Neural cell (in vitro differentiated cells): ENCODE data around the gene WBP4. TPM values are rescaled to one million over a fixed set of nuclear protein-coding genes. Genes with fewer than 3 reads are reported as not detected.
"Not testable (repeated sequence)": the region's sequence is repeated elsewhere in the genome, so short reads cannot be mapped to it uniquely, and the experiment has no call there.

Experiments
- H2AFZ ChIP-seq: fragments of 200-600, 300-800 bp; sonication (generic), shearing (Covaris generic); 2 replicates; pipeline ENCODE4 v1.6.0; 2014; ENCODE audit warnings: low read depth, mild to moderate bottlenecking, antibody characterized with exemption, low read length, moderate library complexity
- H3F3A ChIP-seq: fragments of 200-600 bp; shearing (Covaris generic); 2 replicates; pipeline ENCODE4 v1.6.1; 2016; ENCODE audit warnings: mild to moderate bottlenecking, moderate library complexity, mixed read lengths, antibody characterized with exemption, low read length; ENCODE audit not compliant: insufficient read depth, poor library complexity, severe bottlenecking
- H3K27ac ChIP-seq: fragments of 200-600, 300-800 bp; sonication (generic), shearing (Covaris generic); 2 replicates; pipeline ENCODE4 v1.5.1; 2014; ENCODE audit warnings: mild to moderate bottlenecking, low read length, moderate library complexity
- H3K27me3 ChIP-seq: fragments of 300-800, 200-600 bp; sonication (generic), shearing (Covaris generic); 2 replicates; pipeline ENCODE4 v1.6.0; 2014; ENCODE audit warnings: mild to moderate bottlenecking, low read depth, low read length, moderate library complexity; ENCODE audit not compliant: insufficient read depth
- H3K36me3 ChIP-seq: fragments of 300-800, 200-600 bp; sonication (generic), shearing (Covaris generic); 2 replicates; pipeline ENCODE4 v1.5.1; 2014; ENCODE audit warnings: mild to moderate bottlenecking, antibody characterized with exemption, low read length, moderate library complexity; ENCODE audit not compliant: insufficient read depth
- H3K4me2 ChIP-seq: fragments of 300-800, 200-600 bp; sonication (generic), shearing (Covaris generic); 2 replicates; pipeline ENCODE4 v1.6.0; 2014; ENCODE audit warnings: mild to moderate bottlenecking, low read length
- H3K4me3 ChIP-seq: fragments of 300-800, 200-600 bp; sonication (generic), shearing (Covaris generic); 2 replicates; pipeline ENCODE4 v1.5.1; 2014; ENCODE audit warnings: mild to moderate bottlenecking, low read length, moderate library complexity
- H3K79me2 ChIP-seq: fragments of 200-600 bp; shearing (Covaris generic); replicated peaks from 2 replicates; pipeline ENCODE4 v1.6.0; 2014; ENCODE audit warnings: mild to moderate bottlenecking, low read length, moderate library complexity; ENCODE audit not compliant: insufficient read depth
- H3K9ac ChIP-seq: fragments of 300-800, 200-600 bp; sonication (generic), shearing (Covaris generic); 2 replicates; pipeline ENCODE4 v1.6.1; 2016; ENCODE audit warnings: mild to moderate bottlenecking, low read length, mixed read lengths
- H3K9me2 ChIP-seq: fragments of 200-600 bp; shearing (Covaris generic); 2 replicates; pipeline ENCODE4 v1.6.1; 2016; ENCODE audit warnings: mild to moderate bottlenecking, low read length, mixed read lengths; ENCODE audit not compliant: insufficient read depth
- H3K9me3 ChIP-seq: fragments of 200-600, 300-800 bp; sonication (generic), shearing (Covaris generic); 2 replicates; pipeline ENCODE4 v1.6.1; 2016; ENCODE audit warnings: mild to moderate bottlenecking, mixed run types, low read length, moderate library complexity, mixed read lengths
- H4K20me1 ChIP-seq: fragments of 200-600 bp; shearing (Covaris generic); 2 replicates; pipeline ENCODE4 v1.6.1; 2016; ENCODE audit warnings: mild to moderate bottlenecking, mixed run types; ENCODE audit not compliant: insufficient read depth
- CTCF ChIP-seq: fragments of 450-650 bp; IDR thresholded peaks from 2 replicates; pipeline ENCODE4 v1.5.1; 2014; ENCODE audit warnings: antibody characterized with exemption, mild to moderate bottlenecking, moderate library complexity; ENCODE audit not compliant: poor library complexity, severe bottlenecking
- EP300 ChIP-seq: fragments of 450-650 bp; conservative IDR thresholded peaks from 2 replicates; pipeline ENCODE4 v1.6.1; 2014; ENCODE audit warnings: antibody characterized with exemption, mild to moderate bottlenecking, moderate library complexity; ENCODE audit not compliant: poor library complexity, severe bottlenecking
- EZH2 ChIP-seq: fragments of 200-600, 300-800 bp; shearing (Covaris generic), sonication (generic); IDR thresholded peaks from 2 replicates; pipeline ENCODE4 v1.6.1; 2014; ENCODE audit warnings: antibody characterized with exemption, low read length, borderline replicate concordance, mild to moderate bottlenecking; ENCODE audit not compliant: insufficient read depth, poor library complexity, severe bottlenecking
- MXI1 ChIP-seq: fragments of 450-650 bp; conservative IDR thresholded peaks from 2 replicates; pipeline ENCODE4 v1.6.1; 2014; ENCODE audit warnings: antibody characterized with exemption, mild to moderate bottlenecking; ENCODE audit not compliant: poor library complexity, severe bottlenecking
- POLR2AphosphoS5 ChIP-seq: IDR thresholded peaks from 2 replicates; pipeline ENCODE4 v1.6.1; 2012
- RAD21 ChIP-seq: fragments of 450-650 bp; conservative IDR thresholded peaks from 2 replicates; pipeline ENCODE4 v1.6.1; 2014; ENCODE audit warnings: antibody characterized with exemption, mild to moderate bottlenecking, moderate library complexity
- SMC3 ChIP-seq: fragments of 450-650 bp; conservative IDR thresholded peaks from 2 replicates; pipeline ENCODE4 v1.6.1; 2014; ENCODE audit warnings: antibody characterized with exemption, mild to moderate bottlenecking, moderate library complexity; ENCODE audit not compliant: poor library complexity
- TAF1 ChIP-seq: IDR thresholded peaks from 2 replicates; pipeline ENCODE4 v1.6.1; 2012; ENCODE audit warnings: low read depth
- polyA plus RNA-seq: library from polyadenylated mRNA; depleted of rRNA; stranded (reverse); fragments of >200 nt; gene quantifications from 2 replicates; pipeline ENCODE4 v1.2.3, GENCODE V29; 2014
- TF ChIP-seq, protein P1 (sequence below): IDR thresholded peaks from 2 replicates; pipeline ENCODE4 v1.6.1; 2012; ENCODE audit warnings: borderline replicate concordance

WBP4 gene
- polyA plus RNA-seq, 1 donor from 2014 or later = 19.0 TPM

GRCh38 chr13:41039746-41040145, 21.6 kb upstream of the WBP4 start:
- no peak overlapping the region for H3K27ac ChIP-seq
- TF ChIP-seq, protein P1, sequence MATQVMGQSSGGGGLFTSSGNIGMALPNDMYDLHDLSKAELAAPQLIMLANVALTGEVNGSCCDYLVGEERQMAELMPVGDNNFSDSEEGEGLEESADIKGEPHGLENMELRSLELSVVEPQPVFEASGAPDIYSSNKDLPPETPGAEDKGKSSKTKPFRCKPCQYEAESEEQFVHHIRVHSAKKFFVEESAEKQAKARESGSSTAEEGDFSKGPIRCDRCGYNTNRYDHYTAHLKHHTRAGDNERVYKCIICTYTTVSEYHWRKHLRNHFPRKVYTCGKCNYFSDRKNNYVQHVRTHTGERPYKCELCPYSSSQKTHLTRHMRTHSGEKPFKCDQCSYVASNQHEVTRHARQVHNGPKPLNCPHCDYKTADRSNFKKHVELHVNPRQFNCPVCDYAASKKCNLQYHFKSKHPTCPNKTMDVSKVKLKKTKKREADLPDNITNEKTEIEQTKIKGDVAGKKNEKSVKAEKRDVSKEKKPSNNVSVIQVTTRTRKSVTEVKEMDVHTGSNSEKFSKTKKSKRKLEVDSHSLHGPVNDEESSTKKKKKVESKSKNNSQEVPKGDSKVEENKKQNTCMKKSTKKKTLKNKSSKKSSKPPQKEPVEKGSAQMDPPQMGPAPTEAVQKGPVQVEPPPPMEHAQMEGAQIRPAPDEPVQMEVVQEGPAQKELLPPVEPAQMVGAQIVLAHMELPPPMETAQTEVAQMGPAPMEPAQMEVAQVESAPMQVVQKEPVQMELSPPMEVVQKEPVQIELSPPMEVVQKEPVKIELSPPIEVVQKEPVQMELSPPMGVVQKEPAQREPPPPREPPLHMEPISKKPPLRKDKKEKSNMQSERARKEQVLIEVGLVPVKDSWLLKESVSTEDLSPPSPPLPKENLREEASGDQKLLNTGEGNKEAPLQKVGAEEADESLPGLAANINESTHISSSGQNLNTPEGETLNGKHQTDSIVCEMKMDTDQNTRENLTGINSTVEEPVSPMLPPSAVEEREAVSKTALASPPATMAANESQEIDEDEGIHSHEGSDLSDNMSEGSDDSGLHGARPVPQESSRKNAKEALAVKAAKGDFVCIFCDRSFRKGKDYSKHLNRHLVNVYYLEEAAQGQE = no peak

DNA sequence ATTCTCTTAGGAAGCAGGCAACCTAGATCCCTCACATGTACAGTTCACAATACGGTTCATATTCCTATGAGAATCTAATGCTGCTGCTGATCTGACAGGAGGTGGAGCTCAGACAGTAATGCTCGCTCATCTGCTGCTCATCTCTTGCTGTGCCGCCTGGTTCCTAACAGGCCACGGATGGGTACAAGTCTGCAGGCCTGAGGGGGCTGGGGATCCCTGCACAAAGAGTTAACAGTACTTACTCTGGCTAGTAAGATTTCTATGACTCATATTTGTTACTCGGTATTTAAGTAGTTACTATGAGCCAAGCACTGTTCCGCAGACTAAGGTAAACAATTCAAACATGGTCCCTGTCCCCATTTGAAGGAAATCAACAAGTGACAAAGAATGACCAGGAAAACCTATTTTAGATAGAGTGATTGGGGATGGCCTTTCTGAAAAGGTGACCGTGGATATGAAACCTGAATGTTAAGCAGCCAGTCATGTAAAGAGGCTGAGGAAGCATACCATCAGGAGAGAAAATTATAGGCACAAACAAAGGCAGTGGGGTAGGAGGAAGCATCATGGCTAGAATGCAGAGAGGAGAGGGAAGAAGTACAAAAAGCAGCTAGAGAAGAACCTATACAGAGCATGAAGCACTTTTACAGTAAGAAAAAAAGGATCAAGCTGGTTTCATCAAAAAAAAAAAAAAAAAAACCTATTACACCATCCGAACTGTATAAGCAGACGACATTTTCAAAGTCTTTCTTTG, 20.6 kb upstream of the WBP4 start:
- Histone ChIP-seq H3K79me2 (no peaks in the 10 kb centered on the region), H3K27me3 (no peaks in the 10 kb centered on the region), H3K9me3 (no peaks in the 10 kb centered on the region), H3K9me2 (no peaks in the 10 kb centered on the region), H3K4me2 (no peak overlapping the region), H3K4me3 (no peak overlapping the region), H3K36me3 (no peaks in the 10 kb centered on the region), H2AFZ (no peak overlapping the region), H4K20me1 (no peaks in the 10 kb centered on the region), H3F3A (no peaks in the 10 kb centered on the region), H3K9ac (no peak overlapping the region), H3K27ac (no peak overlapping the region)
- TF ChIP-seq, protein P1 = no peak
- TF ChIP-seq RAD21 (no peak), TAF1 (no peak), SMC3 (no peak), EP300 (no peak), EZH2 (no peak), POLR2AphosphoS5 (no peak), MXI1 (no peak), CTCF (no peak)

More at GRCh38 chr13:41039746-41040145, 21.6 kb upstream of the WBP4 start:
- H2AFZ ChIP-seq = no peak overlapping the region
- no peaks in the 10 kb centered on the region for H3K27me3 ChIP-seq
- H3K36me3 ChIP-seq = no peaks in the 10 kb centered on the region
- H3K79me2 ChIP-seq = no peaks in the 10 kb centered on the region
- no peaks in the 10 kb centered on the region for H3K9me3 ChIP-seq
- H3F3A ChIP-seq = no peaks in the 10 kb centered on the region
- H3K9ac ChIP-seq = no peak overlapping the region
- no peak overlapping the region for H3K4me2 ChIP-seq
- no peaks in the 10 kb centered on the region for H3K9me2 ChIP-seq
- no peaks in the 10 kb centered on the region for H4K20me1 ChIP-seq
- H3K4me3 ChIP-seq = no peak overlapping the region

GRCh38 chr13:41042419-41042818, 18.9 kb upstream of the WBP4 start:
- H3K4me2 ChIP-seq, H2AFZ ChIP-seq, H3K4me3 ChIP-seq, H3F3A ChIP-seq, H3K36me3 ChIP-seq, H3K79me2 ChIP-seq, H3K9me3 ChIP-seq, H3K27me3 ChIP-seq, H4K20me1 ChIP-seq, H3K9me2 ChIP-seq, H3K9ac ChIP-seq, H3K27ac ChIP-seq: not testable (repeated sequence)
